Psoas muscle (tissue), 8 donors: ENCODE measurements around the gene ASB2. TPM values are rescaled to one million over a fixed set of nuclear protein-coding genes. Genes with fewer than 3 reads are reported as not detected.
A peak's percentile ranks its signal among the peaks of the same experiment; 100 is the strongest.

ENCODE experiments used
- ATAC-seq, 4 donors: fragments of 200-7000 bp; cut with Tn5 transposase; one replicate each; pipeline ENCODE4 v1.9.1; 2020; ENCODE audit warnings: moderate library complexity in 3 of 4, mild to moderate bottlenecking in 2 of 4
- DNase-seq, 2 donors: peaks; one replicate each; pipeline ENCODE4 v3.0.0-alpha.2; 2020
- H3K27ac ChIP-seq: fragments of 200-600 bp; one replicate; pipeline ENCODE4 v1.8.0; 2022
- H3K27me3 ChIP-seq, 3 donors: fragments of 200-600 bp in 1 of 3; one replicate each; pipeline versions ENCODE4 v1.6.1 to v1.8.0; 2013 to 2022; ENCODE audit warnings: low read length in 2 of 3, mild to moderate bottlenecking in 2 of 3, moderate library complexity in 1 of 3; ENCODE audit not compliant: insufficient read depth in 3 of 3
- H3K36me3 ChIP-seq, 2 donors: fragments of 200-600 bp in 1 of 2; one replicate each; pipeline versions ENCODE4 v1.6.1 to v1.8.0; 2013 to 2022; ENCODE audit warnings: low read depth in 1 of 2, mild to moderate bottlenecking in 1 of 2, moderate library complexity in 1 of 2; ENCODE audit not compliant: insufficient read depth in 1 of 2
- H3K4me1 ChIP-seq: fragments of 200-600 bp; one replicate; pipeline ENCODE4 v1.8.0; 2022
- H3K4me3 ChIP-seq: fragments of 200-600 bp; one replicate; pipeline ENCODE4 v1.8.0; 2022; ENCODE audit warnings: mild to moderate bottlenecking
- H3K9me3 ChIP-seq: fragments of 200-600 bp; one replicate; pipeline ENCODE4 v1.8.0; 2022
- CTCF ChIP-seq: fragments of 200-600 bp; IDR thresholded peaks from one replicate; pipeline ENCODE4 v1.8.0; 2022; ENCODE audit warnings: antibody characterized with exemption
- WGBS, 3 donors: extraction: QIAGEN DNeasy Blood & Tissue Kit; methylation state at CpG; one replicate each; pipeline versions ENCODE4 v1.1.6 to v1.1.7; 2013; 5-methylcytosine and 5-hydroxymethylcytosine counted together
- intact Hi-C, 2 donors: fragments of 100-400 bp; cut with DNase I; formaldehyde crosslinking; loops; one replicate each; pipeline versions ENCODE4 v1.11.0 to v1.14.2; 2022
- polyA plus RNA-seq, 3 donors: library from polyadenylated mRNA; stranded (reverse); fragments of 200-250 nt; gene quantifications; one replicate each; pipeline ENCODE4 v1.2.3, GENCODE V29; 2013
- total RNA-seq, 4 donors: library from RNA; stranded (reverse); fragmentation: NEBNext Ultra II Directional in 2 of 4; extraction: Animal tissue kit (Norgen Biotek cat#: 25700) in 2 of 4; gene quantifications; one replicate each; pipeline versions ENCODE4 v1.2.1 to v1.2.4, GENCODE V29; 2021 to 2023
- donor health status: healthy with polysubstance abuse.
- donor health status: DM: no; HTN: no; CAD: no; lungs with moderate emphysema.
- donor health status: Bipolar disorder and iron deficiency.
- donor health status: healthy.
- donor health status: DM: yes; HTN: yes; CAD: no.
- donor health status: DM: no; HTN: no; CAD: no.
- donor health status: DM: no; HTN: no; CAD: no.
- donor health status: DM: yes; HTN: yes; CAD: no.

The ASB2 gene
- total and polyA plus RNA-seq, 7 donors: 41.2 to 460 (median 230) TPM

GRCh38 chr14:93911975-93912615, 64.3 kb downstream of the ASB2 start:
- peak in 1 of 2 donors; percentile 36 for DNase-seq
- no peaks in the 10 kb centered on the region for H3K4me1 ChIP-seq
- no peak overlapping the region for H3K4me3 ChIP-seq
- H3K36me3 ChIP-seq: no peaks in the 10 kb centered on the region
- WGBS, 3 donors: 83 to 96% (median 90%) methylated on average over 5 of the region's 5 CpGs
- no peaks in the 10 kb centered on the region for H3K27me3 ChIP-seq
- no peak overlapping the region for H3K27ac ChIP-seq
- no peak for ATAC-seq
- H3K9me3 ChIP-seq: no peaks in the 10 kb centered on the region
- no peak for TF ChIP-seq CTCF
- intact Hi-C loops: no loop called here

- 87 to 94% (median 89%) methylated on average over 5 of the region's 5 CpGs for WGBS, 3 donors
- peak in 1 of 2 donors; percentile 9 for DNase-seq
These were observed 66.8 kb downstream of the ASB2 start for GRCh38 chr14:93909429-93910128.

GRCh38 chr14:93906341-93907329, 69.7 kb downstream of the ASB2 start:
- Histone ChIP-seq H3K4me3 (no peak overlapping the region), H3K9me3 (no peaks in the 10 kb centered on the region), H3K36me3 (no peaks in the 10 kb centered on the region), H3K27ac (no peak overlapping the region), H3K4me1 (no peaks in the 10 kb centered on the region), H3K27me3 (peaks cover 0 to 2% (median 0%) of the 10 kb centered on the region in 3 donors)
- ATAC-seq (peak in 2 of 4 donors; percentile 45 to 55), DNase-seq (no peak)
- WGBS, 3 donors: 52 to 56% (median 53%) methylated on average over 15 of the region's 15 CpGs
- intact Hi-C loops: loop anchor here in 1 of 2 donors (10.0 kb wide), 1 partner anchor 122 kb away; the partner anchor contains the start of gene PRIMA1
- TF ChIP-seq CTCF: peak; percentile 58

More at GRCh38 chr14:93909429-93910128, 66.8 kb downstream of the ASB2 start:
- no peak overlapping the region for H3K4me3 ChIP-seq
- no peak for ATAC-seq
- intact Hi-C loops: loop anchor here in 1 of 2 donors (10.0 kb wide), 1 partner anchor 125 kb away; the partner anchor contains the start of gene PRIMA1
- H3K36me3 ChIP-seq: no peaks in the 10 kb centered on the region
- TF ChIP-seq CTCF: no peak
- H3K9me3 ChIP-seq: no peaks in the 10 kb centered on the region
- H3K27ac ChIP-seq: no peak overlapping the region
- H3K27me3 ChIP-seq: no peaks in the 10 kb centered on the region
- no peaks in the 10 kb centered on the region for H3K4me1 ChIP-seq

GRCh38 chr14:93905623-93906022, 70.7 kb downstream of the ASB2 start:
- no peak for DNase-seq
- no peak for ATAC-seq
- no peak overlapping the region for H3K4me3 ChIP-seq
- H3K36me3 ChIP-seq: no peaks in the 10 kb centered on the region
- H3K27ac ChIP-seq: no peak overlapping the region
- H3K4me1 ChIP-seq: no peaks in the 10 kb centered on the region
- intact Hi-C loops: loop anchor here in 1 of 2 donors (10.0 kb wide), 1 partner anchor 121 kb away; the partner anchor contains the start of gene PRIMA1
- no peak for TF ChIP-seq CTCF
- peaks cover 0 to 2% (median 0%) of the 10 kb centered on the region in 3 donors for H3K27me3 ChIP-seq
- no peaks in the 10 kb centered on the region for H3K9me3 ChIP-seq
- 73 to 82% (median 78%) methylated on average over 4 of the region's 4 CpGs for WGBS, 3 donors
